Mucosa of stomach (tissue), 1 donor: ENCODE results near the gene MYO1H.
"Not testable (repeated sequence)": the region's sequence is repeated elsewhere in the genome, so short reads cannot be mapped to it uniquely, and the experiment has no call there.

ENCODE experiments used
- H3K27me3 ChIP-seq: one replicate; pipeline ENCODE4 v1.7.0; 2013; ENCODE audit warnings: mild to moderate bottlenecking, low read length; ENCODE audit not compliant: control insufficient read depth, insufficient read depth
- H3K36me3 ChIP-seq: one replicate; pipeline ENCODE4 v1.7.0; 2013; ENCODE audit warnings: low read length; ENCODE audit not compliant: control insufficient read depth, insufficient read depth
- H3K4me1 ChIP-seq: one replicate; pipeline ENCODE4 v1.7.0; 2013; ENCODE audit warnings: mild to moderate bottlenecking, low read length; ENCODE audit not compliant: control insufficient read depth, insufficient read depth
- H3K4me3 ChIP-seq: one replicate; pipeline ENCODE4 v1.7.0; 2013; ENCODE audit warnings: low read length
- H3K9ac ChIP-seq: one replicate; pipeline ENCODE4 v1.7.0; 2013; ENCODE audit warnings: mild to moderate bottlenecking, low read length, moderate library complexity
- H3K9me3 ChIP-seq: one replicate; pipeline ENCODE4 v1.7.0; 2013; ENCODE audit warnings: mild to moderate bottlenecking, low read length, moderate library complexity; ENCODE audit not compliant: control insufficient read depth
- donor health status: Pancreatic carcinoma.

MYO1H gene

DNA sequence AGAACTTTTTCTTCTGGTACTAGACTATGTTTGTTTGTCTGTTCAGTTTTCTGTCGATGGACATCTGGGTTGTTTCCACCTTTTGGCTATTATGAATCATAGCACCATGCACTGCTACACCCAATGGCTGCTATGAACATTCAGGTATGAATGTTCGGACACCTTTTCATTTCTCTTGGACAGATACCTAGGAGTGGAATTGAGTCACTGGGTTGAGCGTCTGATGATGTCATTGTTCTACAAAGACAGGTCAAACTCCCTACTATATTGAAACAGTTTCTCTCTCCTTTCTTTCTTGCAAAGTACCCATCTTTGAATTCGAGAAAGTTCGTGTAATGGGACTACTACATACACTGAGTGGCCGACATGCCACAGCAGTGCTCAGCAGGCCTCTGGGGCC, 84.7 kb downstream of the MYO1H start:
- Histone ChIP-seq H3K4me3 (no peak overlapping the region), H3K9ac (no peak overlapping the region), H3K36me3 (no peaks in the 10 kb centered on the region), H3K4me1 (no peaks in the 10 kb centered on the region), H3K9me3 (no peaks in the 10 kb centered on the region), H3K27me3 (no peaks in the 10 kb centered on the region)

DNA sequence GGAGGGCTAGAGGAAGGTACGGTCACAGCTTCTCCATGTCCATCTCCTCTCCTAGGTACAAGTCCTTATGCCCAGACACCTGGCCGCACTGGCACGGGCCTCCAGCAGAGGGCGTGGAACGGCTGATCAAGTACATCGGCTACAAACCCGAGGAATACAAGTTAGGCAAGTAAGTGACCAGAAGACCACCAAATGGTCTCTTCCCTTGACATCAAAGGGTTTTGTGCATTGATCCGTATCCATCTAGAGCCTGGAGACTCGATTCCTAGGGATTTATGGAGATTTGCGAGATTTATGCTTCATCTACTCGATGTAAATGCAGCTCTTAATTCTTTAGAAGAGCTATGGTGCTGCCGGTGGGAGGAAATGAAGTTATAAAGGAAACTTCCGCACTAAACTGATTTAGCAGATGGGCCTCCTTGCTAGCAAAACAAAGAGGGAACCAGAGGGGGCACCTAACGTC, 85.2 kb downstream of the MYO1H start:
- H3K4me3 ChIP-seq: no peak overlapping the region
- H3K4me1 ChIP-seq: no peaks in the 10 kb centered on the region
- H3K36me3 ChIP-seq: no peaks in the 10 kb centered on the region
- no peaks in the 10 kb centered on the region for H3K9me3 ChIP-seq
- H3K27me3 ChIP-seq: no peaks in the 10 kb centered on the region
- no peak overlapping the region for H3K9ac ChIP-seq

DNA sequence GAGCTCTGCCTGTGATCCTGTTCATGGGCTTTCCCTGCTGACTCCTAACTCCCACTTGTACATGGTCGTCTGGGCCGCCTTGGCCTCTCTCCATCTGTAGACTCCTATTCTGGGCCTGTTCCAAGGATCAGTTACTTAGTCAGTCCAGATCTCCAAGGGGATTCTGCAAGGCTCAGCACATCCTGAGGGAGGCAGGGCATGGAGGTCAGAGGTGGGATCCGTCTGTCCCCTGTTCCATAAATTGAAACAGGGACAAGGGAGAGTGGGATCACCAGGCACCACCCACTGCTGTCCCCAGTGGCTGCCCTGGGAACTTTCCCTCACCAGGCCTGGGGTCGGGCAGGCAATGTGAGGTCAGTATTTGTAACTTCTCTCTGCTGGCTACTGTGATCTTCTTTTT, 85.9 kb downstream of the MYO1H start:
- Histone ChIP-seq H3K9me3 (no peaks in the 10 kb centered on the region), H3K4me3 (no peak overlapping the region), H3K9ac (no peak overlapping the region), H3K27me3 (no peaks in the 10 kb centered on the region), H3K4me1 (no peaks in the 10 kb centered on the region), H3K36me3 (no peaks in the 10 kb centered on the region)

- no peaks in the 10 kb centered on the region for H3K9me3 ChIP-seq
- H3K9ac ChIP-seq: no peak overlapping the region
- no peak overlapping the region for H3K4me3 ChIP-seq
- no peaks in the 10 kb centered on the region for H3K36me3 ChIP-seq
- H3K27me3 ChIP-seq: no peaks in the 10 kb centered on the region
- no peaks in the 10 kb centered on the region for H3K4me1 ChIP-seq
Measured at GRCh38 chr12:109434582-109434981, 86.9 kb downstream of the MYO1H start.

DNA sequence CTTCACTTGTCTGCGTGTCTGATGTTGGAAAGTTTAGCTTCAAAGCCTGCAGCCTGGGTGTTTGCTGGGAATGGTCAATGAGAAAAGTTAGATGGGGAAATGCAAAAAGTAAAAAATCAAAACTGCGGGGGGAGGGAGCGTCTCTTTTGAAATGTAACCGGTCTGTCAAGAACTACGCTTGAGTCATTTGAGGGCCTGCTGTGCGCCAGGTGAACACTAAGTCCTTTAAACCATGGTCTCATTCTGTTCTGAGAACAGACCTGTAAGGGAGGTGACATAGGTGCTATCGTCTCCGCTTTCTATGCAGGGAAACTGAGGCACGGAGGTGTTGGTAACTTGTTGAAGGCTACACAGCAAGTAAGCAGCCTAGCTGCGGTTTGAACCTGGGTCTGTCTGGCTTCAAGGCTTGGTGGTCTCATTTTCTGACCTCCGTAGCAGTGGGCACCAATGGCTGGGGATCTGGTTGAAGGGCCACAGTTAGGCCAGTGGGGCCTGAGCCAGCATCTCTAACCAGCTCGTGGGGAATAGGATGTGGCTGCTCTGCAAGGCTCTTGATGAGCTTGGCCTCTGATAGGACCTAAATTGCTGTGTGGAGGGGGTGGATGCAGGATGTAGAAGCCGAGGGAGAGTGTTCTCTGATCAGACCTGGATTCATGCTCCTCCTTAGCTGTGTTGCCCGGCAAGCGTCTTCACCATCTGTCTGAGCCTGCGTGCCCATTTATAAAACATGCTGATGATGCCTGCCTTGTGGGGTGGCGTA, 87.9 kb downstream of the MYO1H start:
- Histone ChIP-seq H3K9me3 (no peaks in the 10 kb centered on the region), H3K4me1 (no peaks in the 10 kb centered on the region), H3K36me3 (no peaks in the 10 kb centered on the region), H3K27me3 (no peaks in the 10 kb centered on the region), H3K4me3 (no peak overlapping the region), H3K9ac (no peak overlapping the region)

- no peak overlapping the region for H3K4me3 ChIP-seq
- no peak overlapping the region for H3K9ac ChIP-seq
- H3K9me3 ChIP-seq: no peaks in the 10 kb centered on the region
- H3K36me3 ChIP-seq: no peaks in the 10 kb centered on the region
- no peaks in the 10 kb centered on the region for H3K4me1 ChIP-seq
- H3K27me3 ChIP-seq: no peaks in the 10 kb centered on the region
Measured at GRCh38 chr12:109436188-109436560, 88.5 kb downstream of the MYO1H start.

DNA sequence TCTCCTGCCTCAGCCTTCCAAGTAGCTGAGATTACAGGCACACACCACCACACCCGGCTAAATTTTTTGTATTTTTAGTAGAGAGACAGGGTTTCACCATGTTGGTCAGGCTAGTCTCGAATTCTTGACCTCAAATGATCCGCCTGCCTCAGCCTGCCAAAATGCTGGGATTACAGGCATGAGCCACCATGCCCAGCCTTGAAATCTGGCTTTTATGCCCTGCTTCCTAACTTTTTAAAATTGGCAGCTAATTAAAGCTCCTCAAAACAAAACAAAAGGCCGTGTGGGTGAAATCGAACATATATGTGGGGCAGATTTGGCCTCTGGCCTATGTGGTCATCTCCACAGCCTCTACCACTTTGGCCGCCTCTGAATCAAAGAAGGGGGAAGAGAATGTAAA, 91.5 kb downstream of the MYO1H start:
- no peak overlapping the region for H3K9ac ChIP-seq
- no peaks in the 10 kb centered on the region for H3K36me3 ChIP-seq
- no peaks in the 10 kb centered on the region for H3K9me3 ChIP-seq
- no peaks in the 10 kb centered on the region for H3K27me3 ChIP-seq
- no peaks in the 10 kb centered on the region for H3K4me1 ChIP-seq
- H3K4me3 ChIP-seq: no peak overlapping the region

DNA sequence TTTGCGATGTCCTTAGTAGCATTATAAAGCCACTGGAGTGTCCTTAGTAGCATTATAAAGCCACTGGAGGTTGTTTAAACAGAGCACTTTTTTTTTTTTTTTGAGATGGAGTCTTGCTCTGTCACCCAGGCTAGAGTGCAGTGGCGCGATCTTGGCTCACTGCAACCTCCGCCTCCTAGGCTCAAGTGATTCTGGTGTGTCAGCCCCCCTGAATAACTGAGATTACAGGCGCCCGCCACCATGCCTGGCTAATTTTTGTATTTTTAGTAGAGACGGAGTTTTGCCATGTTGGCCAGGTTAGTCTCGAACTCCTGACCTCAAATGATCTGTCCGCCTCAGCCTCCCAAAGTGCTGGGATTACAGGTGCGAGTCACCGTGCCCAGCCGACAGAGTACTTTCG, 92.3 kb downstream of the MYO1H start:
- H3K27me3 ChIP-seq, H3K4me1 ChIP-seq, H3K9me3 ChIP-seq, H3K36me3 ChIP-seq, H3K4me3 ChIP-seq, H3K9ac ChIP-seq: not testable (repeated sequence)

DNA sequence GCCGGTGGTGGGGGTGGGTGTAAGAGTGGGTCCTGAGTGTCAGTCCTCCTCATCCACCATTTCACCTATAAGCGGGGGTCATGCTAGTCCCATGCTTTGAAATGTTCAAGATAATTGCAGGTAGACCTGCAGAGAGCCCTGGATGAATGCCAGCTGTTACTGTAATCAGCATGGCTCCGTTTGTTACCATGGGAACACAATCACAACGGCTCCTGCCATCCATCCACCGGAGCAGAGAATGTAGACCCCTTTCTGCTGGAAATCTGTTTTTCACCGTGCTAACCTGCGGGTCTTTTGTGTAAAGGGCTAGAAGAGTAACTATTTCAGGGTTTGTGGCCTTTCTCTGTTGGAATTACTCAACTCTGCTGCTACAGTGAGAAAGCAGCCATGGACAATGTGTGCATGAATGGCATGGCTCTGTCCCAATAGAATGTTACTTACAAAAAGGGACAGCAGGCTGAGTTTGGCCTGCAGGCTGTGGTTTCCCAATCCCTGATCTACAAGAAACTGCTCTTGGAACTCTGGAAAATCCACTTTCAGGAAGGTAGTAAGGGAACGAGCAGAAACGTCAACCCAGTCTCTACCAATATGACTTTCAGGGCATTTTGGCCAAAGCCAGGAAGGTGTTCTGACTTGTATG, 93.3 kb downstream of the MYO1H start:
- Histone ChIP-seq H3K4me1 (no peaks in the 10 kb centered on the region), H3K36me3 (no peaks in the 10 kb centered on the region), H3K4me3 (no peak overlapping the region), H3K27me3 (no peaks in the 10 kb centered on the region), H3K9me3 (no peaks in the 10 kb centered on the region), H3K9ac (no peak overlapping the region)

- H3K4me1 ChIP-seq: no peaks in the 10 kb centered on the region
- no peak overlapping the region for H3K9ac ChIP-seq
- no peaks in the 10 kb centered on the region for H3K9me3 ChIP-seq
- no peaks in the 10 kb centered on the region for H3K27me3 ChIP-seq
- no peak overlapping the region for H3K4me3 ChIP-seq
- no peaks in the 10 kb centered on the region for H3K36me3 ChIP-seq
Measured at GRCh38 chr12:109443794-109444193, 96.1 kb downstream of the MYO1H start.

DNA sequence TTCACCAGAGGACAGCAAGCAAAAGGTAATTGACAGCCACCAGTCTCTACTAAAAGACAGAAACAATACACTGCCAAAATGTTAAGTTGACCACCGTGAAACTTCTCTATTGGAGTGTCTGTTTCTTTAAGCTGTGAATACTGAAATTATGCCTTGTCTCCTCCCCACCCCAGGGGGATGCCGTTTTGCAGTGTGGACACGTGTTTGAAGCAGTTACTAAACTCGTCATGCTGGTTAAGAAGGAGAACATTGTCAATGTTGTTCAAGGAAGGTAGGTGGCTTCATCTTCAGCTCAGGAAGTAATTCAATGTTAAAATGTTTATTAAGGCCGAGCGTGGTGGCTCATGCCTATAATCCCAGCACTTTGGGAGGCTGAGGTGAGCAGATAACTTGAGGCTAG, 96.6 kb downstream of the MYO1H start:
- no peaks in the 10 kb centered on the region for H3K36me3 ChIP-seq
- no peak overlapping the region for H3K4me3 ChIP-seq
- no peak overlapping the region for H3K9ac ChIP-seq
- H3K4me1 ChIP-seq: no peaks in the 10 kb centered on the region
- H3K27me3 ChIP-seq: no peaks in the 10 kb centered on the region
- H3K9me3 ChIP-seq: no peaks in the 10 kb centered on the region

- H3K4me1 ChIP-seq: no peaks in the 10 kb centered on the region
Measured at GRCh38 chr12:109445191-109445609, 97.5 kb downstream of the MYO1H start.

More at GRCh38 chr12:109445191-109445609, 97.5 kb downstream of the MYO1H start:
- Histone ChIP-seq H3K9ac (no peak overlapping the region), H3K36me3 (no peaks in the 10 kb centered on the region), H3K9me3 (no peaks in the 10 kb centered on the region), H3K27me3 (no peaks in the 10 kb centered on the region), H3K4me3 (no peak overlapping the region)
